ENCODE data around the gene ATP5F1D.
A peak's percentile ranks its signal among the peaks of the same experiment; 100 is the strongest.
"Not testable (repeated sequence)": the region's sequence is repeated elsewhere in the genome, so short reads cannot be mapped to it uniquely, and the experiment has no call there.

The ATP5F1D gene

DNA sequence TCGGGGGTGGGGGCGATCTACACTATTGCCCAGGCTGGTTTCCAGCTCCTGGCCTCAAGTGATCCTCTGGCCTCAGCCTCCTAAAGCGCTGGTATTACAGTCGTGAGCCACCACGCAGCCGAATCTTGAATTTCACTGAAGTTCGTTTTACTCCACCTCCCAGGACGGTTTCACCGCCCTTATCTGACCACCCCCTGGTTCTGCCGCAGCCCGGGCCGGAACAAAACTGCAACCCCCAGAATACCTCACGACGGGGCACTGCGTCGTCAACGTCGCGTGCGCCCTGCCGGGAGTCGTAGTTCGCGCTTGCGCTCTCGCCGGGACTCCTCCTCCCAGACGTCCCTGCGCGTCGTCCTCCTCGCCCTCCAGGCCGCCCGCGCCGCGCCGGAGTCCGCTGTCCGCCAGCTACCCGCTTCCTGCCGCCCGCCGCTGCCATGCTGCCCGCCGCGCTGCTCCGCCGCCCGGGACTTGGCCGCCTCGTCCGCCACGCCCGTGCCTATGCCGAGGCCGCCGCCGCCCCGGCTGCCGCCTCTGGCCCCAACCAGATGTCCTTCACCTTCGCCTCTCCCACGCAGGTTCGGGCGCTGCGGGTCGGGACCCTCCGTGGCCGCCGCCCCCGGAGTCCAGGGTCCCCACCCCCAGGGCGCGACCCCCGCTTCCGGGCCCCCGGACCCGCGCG is at the start of gene ATP5F1D:
Gene ATP5F1D, plus strand, starts transcription at position 335 of the 679 bp plus-strand sequence. Its CDS starts 100 bp downstream, at position 435.
- peak; percentile 93 for DNase-seq

DNA sequence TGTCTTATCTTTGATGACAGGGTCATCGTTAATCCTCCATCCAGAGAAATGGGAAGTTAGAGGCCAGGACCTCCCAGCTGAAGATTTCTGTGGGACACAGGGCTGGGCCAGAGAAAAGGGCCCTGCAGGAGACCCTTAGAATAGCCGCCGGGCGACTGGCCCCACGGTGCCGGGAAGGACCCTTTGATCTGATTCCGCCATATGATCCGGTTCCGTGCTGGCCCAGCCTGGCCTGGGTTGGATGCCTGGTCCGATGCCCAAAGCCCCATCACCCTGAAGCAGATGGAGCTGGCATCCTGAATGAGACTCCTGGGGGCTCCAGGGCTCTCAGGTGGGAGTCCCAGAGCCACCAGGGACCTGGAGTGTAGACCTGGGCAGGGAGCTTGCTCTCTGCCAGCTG is 42.0 kb upstream of the ATP5F1D start:
- DNase-seq, result no peak

DNA sequence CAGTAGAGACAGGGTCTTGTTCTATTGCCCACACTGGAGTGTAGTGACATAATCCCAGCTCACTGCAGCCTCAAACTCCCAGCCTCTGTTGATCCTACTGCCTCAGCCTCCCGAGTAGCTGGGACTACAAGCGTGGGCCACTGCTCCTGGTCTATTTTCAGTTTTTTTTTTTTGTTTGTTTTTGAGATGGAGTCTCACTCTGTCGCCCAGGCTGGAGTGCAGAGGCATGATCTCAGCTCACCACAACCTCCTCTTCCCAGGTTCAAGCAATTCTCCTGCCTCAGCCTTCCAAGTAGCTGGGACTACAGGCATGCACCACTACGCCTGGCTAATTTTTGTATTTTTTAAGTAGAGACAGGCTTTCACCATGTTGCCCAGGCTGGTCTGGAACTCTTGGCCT is 40.9 kb upstream of the ATP5F1D start:
- not testable (repeated sequence) for DNase-seq

DNA sequence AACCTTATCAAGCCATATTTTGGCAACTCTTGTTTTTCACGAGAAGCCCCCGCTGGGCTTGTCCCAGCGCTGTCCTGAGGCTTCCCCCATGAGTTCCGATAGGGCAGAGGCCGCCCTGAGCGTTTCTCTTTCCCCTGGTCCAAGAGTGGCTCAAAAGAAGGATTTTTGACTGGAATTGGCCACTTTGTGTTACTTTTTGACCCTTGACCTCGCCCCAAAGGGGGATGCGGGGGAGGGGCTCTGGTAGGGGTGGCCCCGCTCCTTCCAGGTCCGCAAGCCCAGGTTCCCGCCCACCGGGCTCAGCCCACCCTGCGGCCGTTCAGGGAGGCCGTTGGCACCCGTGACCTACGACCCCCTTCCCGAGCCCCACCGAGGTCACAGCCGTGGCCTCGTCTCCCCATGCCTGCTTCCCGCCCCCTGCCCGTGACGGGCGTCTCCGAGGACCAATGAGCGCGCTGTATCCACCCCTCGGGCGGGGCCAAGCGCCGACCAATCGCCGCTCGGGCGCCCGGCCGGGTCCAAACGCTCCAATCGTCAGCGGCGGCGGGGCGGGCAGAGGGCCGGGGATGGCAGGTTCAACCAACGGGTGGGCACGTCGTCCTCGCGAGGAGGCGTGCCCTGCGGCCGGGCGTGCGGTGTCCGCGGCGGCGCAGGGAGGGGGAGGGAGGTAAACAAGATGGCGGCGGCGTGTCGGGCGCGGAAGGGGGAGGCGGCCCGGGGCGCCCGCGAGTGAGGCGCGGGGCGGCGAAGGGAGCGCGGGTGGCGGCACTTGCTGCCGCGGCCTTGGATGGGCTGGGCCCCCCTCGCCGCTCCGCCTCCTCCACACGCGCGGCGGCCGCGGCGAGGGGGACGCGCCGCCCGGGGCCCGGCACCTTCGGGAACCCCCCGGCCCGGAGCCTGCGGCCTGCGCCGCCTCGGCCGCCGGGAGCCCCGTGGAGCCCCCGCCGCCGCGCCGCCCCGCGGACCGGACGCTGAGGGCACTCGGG is 36.1 kb upstream of the ATP5F1D start, which contains the start of gene STK11:
Gene STK11, plus strand, starts transcription at position 665 of the 986 bp plus-strand sequence. CDS start 1,136 bp downstream, outside the sequence.
- DNase-seq, result peak; percentile 99

DNA sequence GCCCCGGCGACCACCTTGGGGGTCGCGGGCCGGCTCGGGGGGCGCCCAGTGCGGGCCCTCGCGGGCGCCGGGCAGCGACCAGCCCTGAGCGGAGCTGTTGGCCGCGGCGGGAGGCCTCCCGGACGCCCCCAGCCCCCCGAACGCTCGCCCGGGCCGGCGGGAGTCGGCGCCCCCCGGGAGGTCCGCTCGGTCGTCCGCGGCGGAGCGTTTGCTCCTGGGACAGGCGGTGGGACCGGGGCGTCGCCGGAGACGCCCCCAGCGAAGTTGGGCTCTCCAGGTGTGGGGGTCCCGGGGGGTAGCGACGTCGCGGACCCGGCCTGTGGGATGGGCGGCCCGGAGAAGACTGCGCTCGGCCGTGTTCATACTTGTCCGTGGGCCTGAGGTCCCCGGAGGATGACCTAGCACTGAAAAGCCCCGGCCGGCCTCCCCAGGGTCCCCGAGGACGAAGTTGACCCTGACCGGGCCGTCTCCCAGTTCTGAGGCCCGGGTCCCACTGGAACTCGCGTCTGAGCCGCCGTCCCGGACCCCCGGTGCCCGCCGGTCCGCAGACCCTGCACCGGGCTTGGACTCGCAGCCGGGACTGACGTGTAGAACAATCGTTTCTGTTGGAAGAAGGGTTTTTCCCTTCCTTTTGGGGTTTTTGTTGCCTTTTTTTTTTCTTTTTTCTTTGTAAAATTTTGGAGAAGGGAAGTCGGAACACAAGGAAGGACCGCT is 35.2 kb upstream of the ATP5F1D start:
- no peak for DNase-seq

DNA sequence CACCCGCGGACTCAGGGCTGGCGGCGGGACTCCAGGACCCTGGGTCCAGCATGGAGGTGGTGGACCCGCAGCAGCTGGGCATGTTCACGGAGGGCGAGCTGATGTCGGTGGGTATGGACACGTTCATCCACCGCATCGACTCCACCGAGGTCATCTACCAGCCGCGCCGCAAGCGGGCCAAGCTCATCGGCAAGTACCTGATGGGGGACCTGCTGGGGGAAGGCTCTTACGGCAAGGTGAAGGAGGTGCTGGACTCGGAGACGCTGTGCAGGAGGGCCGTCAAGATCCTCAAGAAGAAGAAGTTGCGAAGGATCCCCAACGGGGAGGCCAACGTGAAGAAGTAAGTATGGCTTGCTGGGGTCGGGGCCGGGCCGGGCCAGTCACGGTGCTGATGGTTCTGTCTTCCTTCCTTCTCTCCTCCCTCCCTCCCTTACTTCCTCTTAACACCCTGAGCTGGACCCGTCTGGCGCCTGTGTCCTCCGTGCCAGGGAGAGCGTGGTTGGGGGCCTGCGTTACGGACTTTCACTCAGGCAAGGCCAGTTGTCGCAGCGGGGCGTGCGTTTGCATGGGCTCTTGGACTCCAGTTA is 34.6 kb upstream of the ATP5F1D start:
- peak; percentile 36 for DNase-seq

DNA sequence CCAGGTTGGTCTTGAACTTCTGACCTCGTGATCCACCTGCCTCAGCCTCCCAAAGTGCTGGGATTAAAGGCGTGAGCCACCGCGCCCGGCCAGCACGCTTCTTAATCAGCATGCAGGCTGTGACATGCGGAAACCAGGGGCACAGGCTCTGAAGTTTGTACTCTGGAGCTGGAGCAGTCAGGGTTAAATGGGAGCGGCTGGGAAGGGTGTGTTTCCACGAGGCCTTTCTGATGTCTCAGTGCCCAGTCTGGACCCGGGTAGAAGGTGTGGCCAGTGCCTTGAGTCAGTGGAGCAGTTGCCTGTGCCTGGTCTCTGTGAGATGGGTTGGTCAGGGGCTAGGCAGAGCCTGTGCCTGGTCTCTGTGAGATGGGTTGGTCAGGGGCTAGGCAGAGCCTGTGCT is 32.7 kb upstream of the ATP5F1D start:
- DNase-seq, result not testable (repeated sequence)

DNA sequence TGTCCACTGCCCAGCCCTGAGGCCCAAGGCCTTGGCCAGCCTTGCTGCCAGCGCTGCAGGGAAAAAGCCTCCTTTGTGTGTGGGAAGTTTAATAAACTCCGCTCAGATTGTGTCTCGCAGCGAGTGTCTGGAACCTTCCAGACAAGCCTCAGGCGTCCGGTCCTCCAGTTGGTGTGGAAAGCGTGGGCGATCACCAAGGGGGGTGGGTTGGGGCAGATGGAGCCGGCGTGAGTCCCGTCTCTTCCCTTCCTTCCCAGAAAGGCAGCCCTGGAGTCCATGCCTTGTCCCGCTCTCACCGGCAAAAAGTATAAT is 31.4 kb upstream of the ATP5F1D start:
- DNase-seq, result no peak

DNA sequence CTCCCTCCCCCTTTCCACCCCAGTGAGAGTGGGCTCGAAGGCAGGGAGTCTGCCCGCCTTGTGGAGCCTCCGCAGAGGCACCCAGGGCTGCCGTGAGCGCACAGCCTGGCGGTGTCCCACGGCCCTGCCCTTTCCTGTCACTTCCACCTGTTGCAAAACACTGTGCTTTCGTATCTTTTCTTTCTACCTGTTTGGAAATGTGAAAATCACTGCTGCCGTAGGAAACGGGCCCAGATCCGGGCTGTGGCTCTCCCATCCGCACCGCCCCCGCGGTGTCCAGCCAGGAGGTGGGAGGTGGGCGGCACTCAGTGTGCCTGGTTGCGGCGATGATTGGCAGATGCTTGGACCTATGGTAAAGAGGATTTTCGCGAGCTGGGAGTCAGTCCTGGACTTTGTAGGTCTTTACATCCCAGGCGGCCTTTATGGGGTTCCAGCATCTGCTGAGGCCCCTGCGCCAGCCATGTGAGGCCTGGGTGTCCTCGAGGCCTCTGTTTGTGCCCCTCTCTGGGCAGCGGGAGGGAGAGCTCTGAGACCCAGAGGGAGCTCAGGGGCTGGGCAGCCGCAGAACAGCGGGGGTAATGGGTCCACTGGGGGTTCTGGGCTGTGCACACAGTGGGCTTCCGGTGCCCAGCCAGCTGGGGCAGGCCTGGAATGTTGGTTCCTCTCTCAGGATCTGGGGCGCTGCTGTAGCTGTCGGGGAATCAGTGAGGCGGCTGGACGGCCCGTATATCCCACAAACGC is 29.9 kb upstream of the ATP5F1D start:
- no peak for DNase-seq

DNA sequence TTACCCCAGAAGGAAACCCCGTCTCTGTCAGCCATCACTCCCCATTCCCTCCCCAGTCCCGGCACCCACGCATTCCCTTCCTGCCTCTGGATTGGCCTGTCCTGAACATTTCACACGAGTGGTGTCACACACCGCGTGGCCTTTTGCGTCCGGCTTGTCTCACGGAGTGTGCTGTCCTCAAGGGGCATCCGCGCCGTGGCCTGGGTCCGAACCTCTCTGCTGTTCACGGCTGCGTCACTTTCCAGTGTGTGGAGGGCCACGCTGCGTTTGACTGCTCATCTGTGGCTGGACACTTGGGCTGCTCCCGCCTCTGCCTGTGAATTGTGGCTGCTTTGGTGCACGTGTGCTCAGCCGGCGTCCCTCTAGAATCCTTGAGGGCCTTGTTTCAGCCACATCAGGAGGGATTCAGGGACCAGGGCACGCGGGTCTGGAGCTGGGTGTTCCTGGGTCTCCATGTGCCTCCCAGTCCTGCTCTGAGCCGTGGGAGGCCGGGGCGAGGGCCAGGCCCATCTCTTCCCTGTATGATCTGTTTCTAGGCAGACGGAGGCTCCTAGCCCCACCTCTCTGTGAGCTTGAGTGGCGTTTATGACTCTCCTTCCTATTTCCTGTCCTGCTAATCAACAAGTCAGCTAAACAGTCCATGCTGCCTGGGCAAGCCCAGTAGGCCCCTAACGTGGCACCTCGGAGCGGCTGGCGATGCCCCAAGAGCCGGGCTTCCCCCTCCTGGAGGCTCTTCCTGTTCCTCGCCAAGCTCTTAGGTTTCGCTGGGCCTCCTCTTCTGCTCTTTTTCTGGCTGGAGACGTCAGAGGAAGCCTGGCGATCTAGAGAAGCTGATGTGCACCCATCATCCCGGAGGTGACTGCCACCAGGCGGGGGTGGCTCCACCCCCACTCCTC is 27.9 kb upstream of the ATP5F1D start:
- DNase-seq, result peak; percentile 72

DNA sequence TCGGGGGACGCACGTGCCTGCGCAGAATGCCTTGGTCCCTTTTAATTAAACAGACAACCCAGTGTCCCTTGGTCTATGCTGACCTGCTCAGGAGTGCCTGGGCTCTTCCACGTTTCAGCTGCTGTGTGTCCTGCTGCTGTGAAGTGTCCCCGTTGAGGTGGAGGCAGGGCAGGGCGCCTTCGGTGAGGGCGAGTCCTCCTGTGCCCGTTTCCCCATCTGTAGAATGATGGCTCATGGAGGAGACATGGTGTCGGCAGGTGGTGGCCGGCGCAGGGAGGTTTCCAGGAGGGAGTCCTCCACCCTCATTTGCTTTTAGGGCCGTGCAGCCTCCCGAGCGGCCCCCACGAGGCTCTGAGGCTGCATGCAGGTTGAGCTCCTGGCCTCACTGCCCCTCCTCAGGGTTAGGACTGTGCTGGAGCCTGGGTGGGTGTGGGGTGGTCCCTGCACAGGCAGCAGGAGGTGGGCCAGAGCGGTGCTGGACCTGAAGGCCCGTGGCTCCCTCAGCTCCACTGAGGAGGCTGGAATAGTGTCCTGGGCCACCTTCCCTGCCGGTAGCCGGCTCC is 27.2 kb upstream of the ATP5F1D start:
- no peak for DNase-seq

DNA sequence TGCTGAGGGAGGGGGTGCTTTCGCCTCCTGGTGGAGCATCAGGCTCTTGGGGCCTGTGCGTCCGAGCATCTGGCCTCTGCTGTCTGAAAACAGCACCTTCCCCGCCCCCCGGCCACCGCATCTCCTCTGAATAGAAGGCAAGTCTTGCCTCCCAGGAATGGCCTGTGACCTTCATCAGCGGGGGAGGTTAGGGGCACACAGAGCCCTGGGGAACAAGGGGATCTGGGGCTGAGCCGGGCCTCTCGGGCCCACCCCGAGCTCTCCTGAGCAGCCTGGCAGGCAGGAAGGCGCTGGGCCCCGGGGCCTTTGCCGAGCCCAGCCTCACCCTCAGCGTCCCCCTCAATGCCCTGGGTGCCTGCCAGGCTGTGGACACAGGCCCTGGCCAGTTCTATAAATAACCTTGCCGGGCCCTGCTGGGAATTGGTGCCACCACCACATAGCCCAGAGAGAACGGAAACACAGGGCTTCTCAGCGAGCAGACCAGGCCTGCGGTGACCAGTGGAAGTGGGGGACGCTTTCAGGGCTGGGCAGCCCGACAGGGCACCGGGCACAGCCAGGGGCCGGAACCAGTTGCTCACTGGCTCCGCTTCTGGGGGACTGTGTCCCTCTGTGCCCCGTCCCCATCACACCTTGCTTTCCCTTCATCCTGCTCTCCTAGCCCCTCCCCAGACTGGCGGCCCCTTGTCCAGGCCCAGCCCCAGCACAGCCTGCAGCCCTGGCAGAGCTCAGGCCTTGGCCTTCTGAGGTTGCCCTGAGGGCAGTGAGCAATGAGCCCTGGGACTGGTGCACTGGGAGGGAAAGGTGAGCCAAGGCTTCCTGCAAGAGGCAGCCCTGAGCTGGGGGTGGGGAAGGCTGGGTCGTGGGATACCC is 26.5 kb upstream of the ATP5F1D start:
- no peak for DNase-seq

DNA sequence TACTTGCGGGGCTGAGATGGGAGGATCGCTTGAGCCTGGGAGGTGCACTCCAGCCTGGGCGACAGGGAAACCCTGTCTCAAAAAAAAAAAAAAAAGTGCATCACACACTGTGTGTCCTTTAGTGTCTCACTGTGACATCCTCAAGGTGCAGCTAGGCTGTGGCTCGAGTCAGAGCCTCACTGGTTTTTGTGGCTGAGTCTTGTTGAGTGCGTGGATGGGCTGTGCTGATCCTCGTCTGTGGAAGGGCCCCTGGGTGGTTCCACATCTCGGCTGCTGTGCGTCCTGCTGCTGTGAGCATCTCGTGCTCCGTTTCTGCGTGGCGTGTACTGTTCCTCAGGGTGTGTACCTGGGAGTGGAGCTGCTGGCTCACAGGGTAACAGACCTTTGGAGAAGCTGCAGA is 24.8 kb upstream of the ATP5F1D start:
- no peak for DNase-seq

DNA sequence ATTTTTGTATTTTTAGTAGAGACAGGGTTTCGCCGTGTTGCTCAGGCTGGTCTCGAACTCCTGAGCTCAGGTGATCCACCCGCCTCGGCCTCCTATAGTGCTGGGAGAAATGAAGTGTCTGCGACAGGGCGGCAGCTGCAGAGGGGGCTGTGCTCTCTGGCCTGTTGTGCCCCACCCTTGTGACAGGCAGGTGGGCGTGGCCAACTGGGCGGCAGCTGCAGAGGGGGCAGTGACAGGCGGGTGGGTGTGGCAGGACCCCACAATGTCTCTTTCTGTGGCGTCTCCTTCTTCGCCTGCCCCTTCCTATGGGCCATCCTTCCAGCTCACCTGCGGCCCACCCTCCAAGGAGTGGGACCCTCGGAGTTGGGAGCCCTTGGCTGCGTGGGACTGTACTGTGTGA is 24.2 kb upstream of the ATP5F1D start:
- DNase-seq, result no peak

DNA sequence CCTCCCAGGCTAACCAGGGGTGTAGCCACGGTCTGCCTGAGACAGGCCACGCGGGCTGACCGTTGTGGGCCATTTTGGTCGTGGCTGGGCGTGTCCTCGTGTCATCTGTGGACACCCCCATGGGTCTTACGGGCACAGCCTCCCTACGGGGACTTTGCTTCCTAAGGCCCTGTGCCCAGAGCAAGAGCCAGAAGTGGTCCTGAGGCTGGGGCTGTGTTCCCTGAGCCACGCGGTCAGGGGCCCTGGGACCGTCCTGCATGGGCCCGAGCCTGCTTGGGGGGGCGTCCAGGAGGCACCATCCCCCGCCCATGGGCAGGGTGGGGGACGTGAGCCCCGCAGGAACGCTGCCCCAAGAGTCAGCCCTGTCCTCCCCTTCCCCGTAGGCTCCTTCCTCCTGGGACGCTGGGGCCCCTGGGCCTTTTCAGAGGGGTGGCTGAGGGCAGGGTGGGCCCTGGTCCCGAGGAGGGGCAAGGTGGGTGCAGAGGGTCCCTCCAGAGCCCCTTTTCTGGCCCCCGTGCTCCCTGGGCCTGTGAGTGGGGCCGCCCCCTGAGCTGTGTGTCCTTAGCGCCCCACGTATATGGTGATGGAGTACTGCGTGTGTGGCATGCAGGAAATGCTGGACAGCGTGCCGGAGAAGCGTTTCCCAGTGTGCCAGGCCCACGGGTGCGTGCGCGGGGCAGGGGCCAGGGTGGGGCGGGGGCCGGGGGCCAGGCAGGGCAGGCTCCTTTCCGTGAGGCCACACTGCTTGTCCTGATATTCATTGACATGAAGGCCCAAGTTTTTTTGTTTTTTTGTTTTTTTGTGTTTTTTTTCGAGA is 22.6 kb upstream of the ATP5F1D start:
- no peak for DNase-seq

DNA sequence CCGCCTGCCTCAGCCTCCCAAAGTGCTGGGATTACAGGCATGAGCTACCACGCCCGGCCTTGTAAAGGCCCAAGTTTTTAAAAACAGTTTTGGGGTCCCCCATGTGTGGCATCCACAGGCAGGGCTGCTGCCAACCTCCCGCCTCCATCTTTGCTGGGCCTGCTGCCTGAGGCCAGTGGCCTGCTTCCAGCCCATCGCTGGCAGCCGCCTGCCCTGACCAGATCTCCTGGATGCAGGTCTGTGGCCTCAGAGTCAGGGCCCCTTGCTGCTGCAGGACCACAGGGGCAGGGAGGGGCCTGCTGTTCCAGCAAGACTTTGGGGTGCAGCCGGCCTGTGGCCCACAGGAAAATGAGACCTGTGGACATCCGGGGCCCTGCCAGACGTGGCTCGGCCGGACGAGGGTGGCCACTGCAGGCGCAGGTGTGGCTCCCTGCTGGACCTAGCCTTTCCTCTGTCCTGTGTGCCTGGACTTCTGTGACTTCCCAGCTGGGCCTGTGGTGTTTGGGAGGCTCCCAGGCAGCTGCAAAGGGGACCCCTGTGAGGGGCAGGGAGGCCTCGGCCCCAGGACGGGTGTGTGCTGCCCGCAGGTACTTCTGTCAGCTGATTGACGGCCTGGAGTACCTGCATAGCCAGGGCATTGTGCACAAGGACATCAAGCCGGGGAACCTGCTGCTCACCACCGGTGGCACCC is 21.6 kb upstream of the ATP5F1D start:
- no peak for DNase-seq

DNA sequence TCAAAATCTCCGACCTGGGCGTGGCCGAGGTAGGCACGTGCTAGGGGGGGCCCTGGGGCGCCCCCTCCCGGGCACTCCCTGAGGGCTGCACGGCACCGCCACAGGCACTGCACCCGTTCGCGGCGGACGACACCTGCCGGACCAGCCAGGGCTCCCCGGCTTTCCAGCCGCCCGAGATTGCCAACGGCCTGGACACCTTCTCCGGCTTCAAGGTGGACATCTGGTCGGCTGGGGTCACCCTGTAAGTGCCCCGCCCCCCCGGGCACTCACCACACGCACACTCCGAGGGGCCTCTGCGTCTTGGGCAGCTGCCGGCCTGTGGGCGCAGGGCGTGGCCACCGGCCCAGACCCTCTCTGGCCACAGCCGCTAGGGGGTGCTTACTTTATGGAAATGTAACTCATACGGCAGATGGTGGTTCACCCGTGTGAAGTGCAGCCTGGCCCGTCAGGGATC is 21.0 kb upstream of the ATP5F1D start:
- no peak for DNase-seq

All from CD4-positive, alpha-beta T cell treated with Interleukin-12 subunit alpha and Interleukin-12 subunit beta, for 1 hour (primary cell).